H9 (cell line): ENCODE data around the gene PRSS8. TPM values are rescaled to one million over a fixed set of nuclear protein-coding genes. Genes with fewer than 3 reads are reported as not detected.
A peak's percentile ranks its signal among the peaks of the same experiment; 100 is the strongest.

Source experiments
- DNase-seq: peaks from one replicate; pipeline ENCODE4 v3.0.0-alpha.2; 2017
- H2AFZ ChIP-seq: one replicate; pipeline ENCODE4 v1.6.1; 2013; ENCODE audit warnings: mild to moderate bottlenecking, low read length, control low read depth, moderate library complexity
- H2AK5ac ChIP-seq: 2 replicates; pipeline ENCODE4 v1.6.1; 2013; ENCODE audit warnings: low read length, control low read depth, mixed read lengths; ENCODE audit not compliant: insufficient read length
- H2BK120ac ChIP-seq: one replicate; pipeline ENCODE4 v1.6.1; 2013; ENCODE audit warnings: low read depth, mild to moderate bottlenecking, low read length, control low read depth, inconsistent platforms; ENCODE audit not compliant: poor library complexity, severe bottlenecking
- H2BK12ac ChIP-seq: 2 replicates; pipeline ENCODE4 v1.6.1; 2013; ENCODE audit warnings: low read length, control low read depth, mixed read lengths, low read depth; ENCODE audit not compliant: insufficient read length
- H2BK15ac ChIP-seq: 2 replicates; pipeline ENCODE4 v1.6.1; 2013; ENCODE audit warnings: low read depth, low read length, control low read depth
- H2BK20ac ChIP-seq: one replicate; pipeline ENCODE4 v1.6.1; 2013; ENCODE audit warnings: low read depth, mild to moderate bottlenecking, low read length, control low read depth, inconsistent platforms; ENCODE audit not compliant: poor library complexity, severe bottlenecking
- H2BK5ac ChIP-seq: 2 replicates; pipeline ENCODE4 v1.6.1; 2013; ENCODE audit warnings: low read length, control low read depth, mixed read lengths; ENCODE audit not compliant: insufficient read length
- H3K14ac ChIP-seq: 2 replicates; pipeline ENCODE4 v1.6.1; 2013; ENCODE audit warnings: low read length, control low read depth; ENCODE audit not compliant: insufficient read depth
- H3K18ac ChIP-seq: 2 replicates; pipeline ENCODE4 v1.6.1; 2013; ENCODE audit warnings: low read depth, mild to moderate bottlenecking, mixed read lengths, low read length, control low read depth; ENCODE audit not compliant: insufficient read length
- H3K23ac ChIP-seq: 2 replicates; pipeline ENCODE4 v1.6.1; 2013; ENCODE audit warnings: low read length, control low read depth, mixed read lengths, low read depth; ENCODE audit not compliant: insufficient read length
- H3K23me2 ChIP-seq: 2 replicates; pipeline ENCODE4 v1.6.1; 2013; ENCODE audit warnings: low read depth, mild to moderate bottlenecking, mixed read lengths, low read length, control low read depth; ENCODE audit not compliant: insufficient read length, poor library complexity, severe bottlenecking
- H3K27ac ChIP-seq: 2 replicates; pipeline ENCODE4 v1.5.1; 2013; ENCODE audit warnings: low read length, control low read depth, mixed read lengths, low read depth; ENCODE audit not compliant: insufficient read length
- H3K27me3 ChIP-seq: 2 replicates; pipeline ENCODE4 v1.6.1; 2013; ENCODE audit warnings: low read length, control low read depth, inconsistent platforms; ENCODE audit not compliant: insufficient read depth
- H3K4ac ChIP-seq: 2 replicates; pipeline ENCODE4 v1.6.1; 2013; ENCODE audit warnings: low read depth, mild to moderate bottlenecking, control low read depth, inconsistent platforms, low read length, moderate library complexity
- H3K4me1 ChIP-seq: 2 replicates; pipeline ENCODE4 v1.6.1; 2013; ENCODE audit warnings: low read length, control low read depth, inconsistent platforms; ENCODE audit not compliant: insufficient read depth
- H3K4me2 ChIP-seq: 2 replicates; pipeline ENCODE4 v1.6.1; 2013; ENCODE audit warnings: low read length, control low read depth, mixed read lengths; ENCODE audit not compliant: insufficient read length, insufficient read depth
- H3K56ac ChIP-seq: 2 replicates; pipeline ENCODE4 v1.6.1; 2013; ENCODE audit warnings: low read depth, mild to moderate bottlenecking, mixed read lengths, low read length, control low read depth; ENCODE audit not compliant: insufficient read length
- H3K79me1 ChIP-seq: 2 replicates; pipeline ENCODE4 v1.6.1; 2013; ENCODE audit warnings: low read depth, mild to moderate bottlenecking, moderate library complexity, low read length, control low read depth, inconsistent platforms; ENCODE audit not compliant: insufficient read depth, poor library complexity, severe bottlenecking
- H3K79me2 ChIP-seq: 2 replicates; pipeline ENCODE4 v1.6.1; 2013; ENCODE audit warnings: low read length, control low read depth, inconsistent platforms; ENCODE audit not compliant: insufficient read depth
- H3K9ac ChIP-seq: 2 replicates; pipeline ENCODE4 v1.6.1; 2013; ENCODE audit warnings: low read length, control low read depth, mixed read lengths; ENCODE audit not compliant: insufficient read length; ENCODE audit errors: extremely low read depth
- H3K9me3 ChIP-seq: one replicate; pipeline ENCODE4 v1.6.1; 2013; ENCODE audit warnings: low read depth, low read length, inconsistent platforms; ENCODE audit not compliant: control insufficient read depth
- H3T11ph ChIP-seq: one replicate; pipeline ENCODE4 v1.6.1; 2013; ENCODE audit warnings: mild to moderate bottlenecking, low read length, control low read depth, inconsistent platforms
- H4K20me1 ChIP-seq: one replicate; pipeline ENCODE4 v1.6.1; 2013; ENCODE audit not compliant: control insufficient read depth, insufficient read length, insufficient read depth
- H4K5ac ChIP-seq: 2 replicates; pipeline ENCODE4 v1.6.1; 2013; ENCODE audit warnings: low read depth, mild to moderate bottlenecking, mixed read lengths, low read length, control low read depth; ENCODE audit not compliant: insufficient read length
- H4K8ac ChIP-seq: replicated peaks from 2 replicates; pipeline ENCODE4 v1.6.1; 2013; ENCODE audit warnings: low read length, control low read depth, mixed read lengths, low read depth; ENCODE audit not compliant: insufficient read length
- H4K91ac ChIP-seq: 2 replicates; pipeline ENCODE4 v1.6.1; 2013; ENCODE audit warnings: low read depth, mild to moderate bottlenecking, moderate library complexity, mixed read lengths, low read length, control low read depth; ENCODE audit not compliant: insufficient read length
- H3K27ac Mint-ChIP-seq, 3 experiments: 2 replicates in 2 of 3; 3 replicates in 1 of 3; pipeline ENCODE4 v1.8.0; 2020 to 2021; ENCODE audit warnings: mixed read lengths in 3 of 3, mild to moderate bottlenecking in 1 of 3, moderate library complexity in 1 of 3
- H3K27me3 Mint-ChIP-seq: 2 replicates; pipeline ENCODE4 v1.8.0; 2021; ENCODE audit warnings: low read depth, mild to moderate bottlenecking, moderate library complexity, mixed read lengths
- H3K36me3 Mint-ChIP-seq, 3 experiments: 2 replicates in 2 of 3; 3 replicates in 1 of 3; pipeline ENCODE4 v1.8.0; 2020 to 2021; ENCODE audit warnings: low read depth in 3 of 3, mixed read lengths in 3 of 3; ENCODE audit not compliant: insufficient read depth in 1 of 3
- H3K4me1 Mint-ChIP-seq, 2 experiments: 2 replicates each; pipeline ENCODE4 v1.8.0; 2020; ENCODE audit warnings: mixed read lengths in 2 of 2
- H3K4me3 Mint-ChIP-seq, 2 experiments: 2 replicates in 1 of 2; 3 replicates in 1 of 2; pipeline ENCODE4 v1.8.0; 2020 to 2021; ENCODE audit warnings: mild to moderate bottlenecking in 2 of 2, mixed read lengths in 2 of 2, moderate library complexity in 1 of 2
- H3K9me3 Mint-ChIP-seq, 2 experiments: 2 replicates in 1 of 2; 3 replicates in 1 of 2; pipeline ENCODE4 v1.8.0; 2020; ENCODE audit warnings: mild to moderate bottlenecking in 2 of 2, mixed read lengths in 2 of 2, moderate library complexity in 1 of 2
- CTCF ChIP-seq: fragments of 200-600 bp; sonication (generic); conservative IDR thresholded peaks from 3 replicates; pipeline ENCODE4 v1.8.0; 2021; ENCODE audit warnings: antibody characterized with exemption, mild to moderate bottlenecking
- WGBS: extraction: QIAGEN DNeasy Blood & Tissue Kit; methylation state at CpG from one replicate; pipeline ENCODE4 v1.1.7; 2013; ENCODE audit warnings: missing lambda C conversion rate, low lambda C conversion rate, mixed read lengths; ENCODE audit not compliant: insufficient read length; ENCODE audit errors: extremely low coverage; 5-methylcytosine and 5-hydroxymethylcytosine counted together
- total RNA-seq: library from RNA; stranded (reverse); gene quantifications from 2 replicates; pipeline ENCODE4 v1.2.1, GENCODE V29; 2021

Gene PRSS8
- total RNA-seq, 1 experiment from 2014 or later = 64.0 TPM

- Histone ChIP-seq H2BK15ac (no peak overlapping the region), H4K91ac (no peak overlapping the region), H3K79me1 (peaks cover 5% of the 10 kb centered on the region), H4K20me1 (no peaks in the 10 kb centered on the region), H3K4ac (no peak overlapping the region; the same call in 1 of the 2 replicates), H2BK120ac (no peak overlapping the region), H4K5ac (no peak overlapping the region), H3K56ac (no peak overlapping the region), H2BK20ac (no peak overlapping the region), H3K27me3 (no peaks in the 10 kb centered on the region), H3K9ac (no peak overlapping the region), H3K27ac (no peak overlapping the region), H3T11ph (no peak overlapping the region), H3K23me2 (peaks cover 5% of the 10 kb centered on the region), H3K18ac (no peak overlapping the region), H3K4me1 (peaks cover 18% of the 10 kb centered on the region; the same call in 1 of the 2 replicates), H2BK12ac (no peak overlapping the region), H3K23ac (no peak overlapping the region), H3K79me2 (peaks cover 4% of the 10 kb centered on the region; the same call in 1 of the 2 replicates), H2AFZ (no peak overlapping the region), H3K14ac (no peak overlapping the region), H4K8ac (no peak overlapping the region), H3K4me2 (peak overlapping the region; percentile 38), H2AK5ac (no peak overlapping the region), H3K9me3 (no peaks in the 10 kb centered on the region), H2BK5ac (no peak overlapping the region)
- WGBS = no CpG with 5 or more reads among the region's 6 CpGs
- peak overlapping the region; percentile 81 to 92 for H3K4me3 Mint-ChIP-seq
- H3K27me3 Mint-ChIP-seq = no peaks in the 10 kb centered on the region
- peaks cover 46 to 54% of the 10 kb centered on the region in 2 experiments for H3K4me1 Mint-ChIP-seq
- H3K27ac Mint-ChIP-seq = peak overlapping the region; percentile 50 to 88 (median 78); a peak in 4 of 7 replicates
- peaks cover 27 to 38% (median 34%) of the 10 kb centered on the region in 3 experiments for H3K36me3 Mint-ChIP-seq
- TF ChIP-seq CTCF = no peak
- H3K9me3 Mint-ChIP-seq = no peaks in the 10 kb centered on the region; a peak in 1 of 5 replicates
- DNase-seq = no peak
Measured at GRCh38 chr16:31133046-31133501, 2.5 kb downstream of the PRSS8 start.
